DOHH2 (cell line): Measurements from ENCODE around the gene PRDM16.

Source experiments
- H3F3A ChIP-seq: fragments of 200-600 bp; sonication (generic), shearing (Covaris generic); 2 replicates; pipeline ENCODE4 v1.6.0; 2016; ENCODE audit warnings: antibody characterized with exemption, mild to moderate bottlenecking; ENCODE audit not compliant: control insufficient read depth, insufficient read depth
- H3K27ac ChIP-seq: fragments of 200-600 bp; sonication (generic); 2 replicates; pipeline ENCODE4 v1.5.1; 2014; ENCODE audit warnings: low read depth, mild to moderate bottlenecking, low read length, moderate library complexity
- H3K27me3 ChIP-seq: fragments of 200-600 bp; sonication (generic); 2 replicates; pipeline ENCODE4 v1.6.1; 2014; ENCODE audit warnings: mild to moderate bottlenecking, low read length, mixed read lengths; ENCODE audit not compliant: control insufficient read depth
- H3K36me3 ChIP-seq: fragments of 200-600 bp; sonication (generic); 2 replicates; pipeline ENCODE4 v1.6.1; 2014; ENCODE audit warnings: mild to moderate bottlenecking, low read length, moderate library complexity, mixed read lengths; ENCODE audit not compliant: control insufficient read depth
- H3K4me1 ChIP-seq: fragments of 200-600 bp; sonication (generic); 2 replicates; pipeline ENCODE4 v1.6.1; 2014; ENCODE audit warnings: mild to moderate bottlenecking, low read length, mixed read lengths; ENCODE audit not compliant: control insufficient read depth
- H3K4me2 ChIP-seq: fragments of 200-600 bp; sonication (generic); 2 replicates; pipeline ENCODE4 v1.6.0; 2014; ENCODE audit warnings: mild to moderate bottlenecking, low read length, moderate library complexity
- H3K4me3 ChIP-seq: fragments of 200-600 bp; sonication (generic); 2 replicates; pipeline ENCODE4 v1.5.1; 2014; ENCODE audit warnings: mild to moderate bottlenecking, low read length, mixed read lengths
- H3K79me2 ChIP-seq: fragments of 200-600 bp; sonication (generic); 2 replicates; pipeline ENCODE4 v1.6.1; 2014; ENCODE audit warnings: mild to moderate bottlenecking, low read length, mixed read lengths; ENCODE audit not compliant: control insufficient read depth
- H3K9me2 ChIP-seq: fragments of 200-600 bp; sonication (generic); replicated peaks from 2 replicates; pipeline ENCODE4 v1.6.1; 2014; ENCODE audit warnings: mild to moderate bottlenecking, low read length, mixed read lengths; ENCODE audit not compliant: control insufficient read depth
- H3K9me3 ChIP-seq: fragments of 200-600 bp; sonication (generic); 2 replicates; pipeline ENCODE4 v1.6.1; 2014; ENCODE audit warnings: antibody characterized with exemption, low read length, mixed read lengths; ENCODE audit not compliant: control insufficient read depth, insufficient read depth
- H4K20me1 ChIP-seq: fragments of 200-600 bp; sonication (generic); 2 replicates; pipeline ENCODE4 v1.6.0; 2014; ENCODE audit warnings: low read depth, mild to moderate bottlenecking, antibody characterized with exemption, low read length, moderate library complexity; ENCODE audit not compliant: control insufficient read depth, insufficient read depth
- EZH2phosphoT487 ChIP-seq: fragments of 200-600 bp; sonication (generic); IDR thresholded peaks from 2 replicates; pipeline ENCODE4 v1.6.1; 2017; ENCODE audit warnings: borderline replicate concordance, mild to moderate bottlenecking, antibody characterized with exemption, low read length, moderate library complexity, mixed read lengths
- TF ChIP-seq, protein P1 (sequence below): fragments of 200-600 bp; sonication (generic); IDR thresholded peaks from one replicate; pipeline ENCODE4 v1.5.1; 2014; ENCODE audit warnings: antibody characterized with exemption, mild to moderate bottlenecking, low read depth, low read length; ENCODE audit not compliant: poor library complexity, severe bottlenecking

The PRDM16 gene

DNA sequence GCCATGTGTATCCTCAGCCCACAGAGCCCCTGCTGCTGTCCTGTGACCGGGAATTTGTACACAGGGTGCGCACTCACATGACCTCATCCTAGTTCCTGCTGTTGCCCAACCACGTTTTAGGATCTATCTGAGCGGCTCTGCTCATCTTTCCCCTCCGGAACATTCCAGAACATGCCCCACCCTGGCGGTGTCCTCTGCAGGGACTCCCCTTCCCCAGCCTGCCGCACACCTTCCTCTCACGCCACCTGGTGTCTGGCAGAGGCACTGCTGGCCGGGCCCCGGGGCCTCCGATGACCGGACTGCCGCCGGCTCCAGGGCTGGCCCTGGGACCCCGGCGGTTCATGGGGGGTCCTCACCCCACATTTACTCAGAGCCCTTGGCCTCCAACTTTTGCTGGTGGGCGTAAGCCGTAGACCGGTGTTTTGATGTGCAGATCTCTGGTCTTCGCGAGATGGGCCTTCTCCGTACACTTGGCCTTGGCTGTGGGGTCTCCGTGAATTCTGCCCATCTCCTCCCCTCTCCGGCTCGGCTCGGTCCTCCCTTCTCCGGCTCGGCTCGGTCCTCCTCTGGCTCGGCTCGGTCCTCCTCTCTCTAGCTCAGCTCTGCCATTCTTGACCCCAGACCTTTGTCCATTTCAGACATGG lies 414.9 kb downstream of the PRDM16 start:
- TF ChIP-seq, protein P1, sequence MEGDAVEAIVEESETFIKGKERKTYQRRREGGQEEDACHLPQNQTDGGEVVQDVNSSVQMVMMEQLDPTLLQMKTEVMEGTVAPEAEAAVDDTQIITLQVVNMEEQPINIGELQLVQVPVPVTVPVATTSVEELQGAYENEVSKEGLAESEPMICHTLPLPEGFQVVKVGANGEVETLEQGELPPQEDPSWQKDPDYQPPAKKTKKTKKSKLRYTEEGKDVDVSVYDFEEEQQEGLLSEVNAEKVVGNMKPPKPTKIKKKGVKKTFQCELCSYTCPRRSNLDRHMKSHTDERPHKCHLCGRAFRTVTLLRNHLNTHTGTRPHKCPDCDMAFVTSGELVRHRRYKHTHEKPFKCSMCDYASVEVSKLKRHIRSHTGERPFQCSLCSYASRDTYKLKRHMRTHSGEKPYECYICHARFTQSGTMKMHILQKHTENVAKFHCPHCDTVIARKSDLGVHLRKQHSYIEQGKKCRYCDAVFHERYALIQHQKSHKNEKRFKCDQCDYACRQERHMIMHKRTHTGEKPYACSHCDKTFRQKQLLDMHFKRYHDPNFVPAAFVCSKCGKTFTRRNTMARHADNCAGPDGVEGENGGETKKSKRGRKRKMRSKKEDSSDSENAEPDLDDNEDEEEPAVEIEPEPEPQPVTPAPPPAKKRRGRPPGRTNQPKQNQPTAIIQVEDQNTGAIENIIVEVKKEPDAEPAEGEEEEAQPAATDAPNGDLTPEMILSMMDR, result peak; percentile 90
- no peak for TF ChIP-seq EZH2phosphoT487
- Histone ChIP-seq H3K36me3 (no peaks in the 10 kb centered on the region), H3K27me3 (no peaks in the 10 kb centered on the region), H3K4me3 (no peak overlapping the region), H3K27ac (no peak overlapping the region), H3F3A (no peaks in the 10 kb centered on the region), H3K79me2 (no peaks in the 10 kb centered on the region), H3K4me2 (no peak overlapping the region), H3K4me1 (no peaks in the 10 kb centered on the region), H3K9me3 (peaks cover 5% of the 10 kb centered on the region; the same call in 1 of the 2 replicates), H3K9me2 (no peaks in the 10 kb centered on the region), H4K20me1 (no peaks in the 10 kb centered on the region)

DNA sequence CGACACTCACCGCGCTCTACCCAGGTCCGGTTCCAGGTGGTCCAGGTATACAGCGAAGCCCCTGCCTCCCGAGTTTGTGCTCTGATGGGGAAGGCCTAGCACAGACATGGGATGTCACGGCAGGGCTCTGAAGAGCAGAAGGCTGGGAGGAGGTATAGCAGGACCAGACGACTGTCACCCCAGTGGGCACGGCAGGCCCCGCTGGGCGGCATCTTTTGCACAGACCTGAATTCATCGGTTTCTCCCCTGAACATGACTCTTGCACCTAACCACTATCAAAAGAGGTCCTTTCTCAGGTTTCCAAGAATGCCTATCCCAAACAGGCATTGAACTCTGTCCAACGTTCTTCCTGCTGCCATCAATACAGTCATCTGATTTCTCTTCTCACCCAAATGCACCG lies 416.0 kb downstream of the PRDM16 start:
- TF ChIP-seq, protein P1, result no peak
- TF ChIP-seq EZH2phosphoT487, result no peak
- no peaks in the 10 kb centered on the region for H3K27me3 ChIP-seq
- H3K4me2 ChIP-seq, result no peak overlapping the region
- no peaks in the 10 kb centered on the region for H3K36me3 ChIP-seq
- no peak overlapping the region for H3K4me3 ChIP-seq
- no peak overlapping the region for H3K27ac ChIP-seq
- H3F3A ChIP-seq, result no peaks in the 10 kb centered on the region
- no peaks in the 10 kb centered on the region for H3K4me1 ChIP-seq
- H3K9me3 ChIP-seq, result peaks cover 5% of the 10 kb centered on the region; the same call in 1 of the 2 replicates
- no peaks in the 10 kb centered on the region for H3K9me2 ChIP-seq
- no peaks in the 10 kb centered on the region for H3K79me2 ChIP-seq
- H4K20me1 ChIP-seq, result no peaks in the 10 kb centered on the region
